Measurements from ENCODE around the gene TSPAN9. TPM values are rescaled to one million over a fixed set of nuclear protein-coding genes. Genes with fewer than 3 reads are reported as not detected.

Gene TSPAN9
- total RNA-seq, 1 donor from 2014 or later, result 5.0 TPM

DNA sequence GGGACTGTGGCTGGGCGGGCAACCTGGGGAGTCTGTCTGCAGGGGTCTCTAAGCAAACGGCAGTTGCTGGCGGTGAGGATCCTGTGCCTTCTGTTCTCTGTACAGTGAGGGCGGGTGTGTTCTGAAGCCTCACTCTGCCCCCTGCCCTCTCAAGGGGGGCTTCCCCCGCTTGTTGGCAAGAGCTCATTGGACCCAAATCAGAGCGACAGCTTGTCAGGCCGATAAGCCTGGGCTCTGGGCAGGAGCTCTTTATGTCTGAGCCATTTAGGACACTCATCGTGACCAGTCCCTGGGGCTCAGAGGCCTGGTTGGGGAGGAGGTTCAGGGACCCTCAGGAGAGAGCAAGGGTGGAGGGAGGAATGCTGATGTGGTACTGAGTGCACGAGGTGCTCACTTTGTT is 136.0 kb downstream of the TSPAN9 start:
- TF ChIP-seq, protein P1, sequence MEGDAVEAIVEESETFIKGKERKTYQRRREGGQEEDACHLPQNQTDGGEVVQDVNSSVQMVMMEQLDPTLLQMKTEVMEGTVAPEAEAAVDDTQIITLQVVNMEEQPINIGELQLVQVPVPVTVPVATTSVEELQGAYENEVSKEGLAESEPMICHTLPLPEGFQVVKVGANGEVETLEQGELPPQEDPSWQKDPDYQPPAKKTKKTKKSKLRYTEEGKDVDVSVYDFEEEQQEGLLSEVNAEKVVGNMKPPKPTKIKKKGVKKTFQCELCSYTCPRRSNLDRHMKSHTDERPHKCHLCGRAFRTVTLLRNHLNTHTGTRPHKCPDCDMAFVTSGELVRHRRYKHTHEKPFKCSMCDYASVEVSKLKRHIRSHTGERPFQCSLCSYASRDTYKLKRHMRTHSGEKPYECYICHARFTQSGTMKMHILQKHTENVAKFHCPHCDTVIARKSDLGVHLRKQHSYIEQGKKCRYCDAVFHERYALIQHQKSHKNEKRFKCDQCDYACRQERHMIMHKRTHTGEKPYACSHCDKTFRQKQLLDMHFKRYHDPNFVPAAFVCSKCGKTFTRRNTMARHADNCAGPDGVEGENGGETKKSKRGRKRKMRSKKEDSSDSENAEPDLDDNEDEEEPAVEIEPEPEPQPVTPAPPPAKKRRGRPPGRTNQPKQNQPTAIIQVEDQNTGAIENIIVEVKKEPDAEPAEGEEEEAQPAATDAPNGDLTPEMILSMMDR (IDR thresholded peaks at IDR 0.05; ENCODE audit: insufficient read depth, low read length, severe bottlenecking), result no peak
- FAIRE-seq (no peak), DNase-seq (ENCODE audit: low read depth) (no peak)
- Histone ChIP-seq H3K27me3 (ENCODE audit: control insufficient read depth, insufficient read depth, low read length) (no peaks in the 10 kb centered on the region), H3K4me3 (ENCODE audit: low read depth, low read length) (no peak overlapping the region), H3K36me3 (ENCODE audit: control insufficient read depth, insufficient read depth, low read length) (no peaks in the 10 kb centered on the region)

DNA sequence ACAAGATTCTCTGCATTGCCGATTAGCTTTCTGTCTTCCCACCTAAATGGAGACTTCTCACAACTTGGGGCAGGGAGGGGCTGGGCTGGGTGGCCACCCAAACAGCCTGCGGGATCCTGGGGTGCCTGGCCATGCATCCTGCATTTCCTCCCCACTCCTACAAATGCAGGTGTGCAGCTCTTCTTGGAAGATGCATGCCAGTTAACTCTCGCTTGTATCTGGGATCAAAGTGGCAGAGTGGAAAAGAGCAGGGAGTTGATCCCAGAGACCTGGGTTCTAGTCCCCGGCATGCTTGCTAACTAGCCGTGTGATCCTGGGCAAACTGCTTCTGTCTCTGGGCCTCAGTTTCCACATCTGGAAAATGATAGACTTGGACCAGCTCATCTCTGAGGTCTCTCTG is 136.6 kb downstream of the TSPAN9 start:
- TF ChIP-seq, protein P1 (IDR thresholded peaks at IDR 0.05; ENCODE audit: insufficient read depth, low read length, severe bottlenecking), result no peak
- DNase-seq (ENCODE audit: low read depth) (no peak), FAIRE-seq (no peak)
- no peaks in the 10 kb centered on the region for H3K27me3 ChIP-seq (ENCODE audit: control insufficient read depth, insufficient read depth, low read length)
- H3K36me3 ChIP-seq (ENCODE audit: control insufficient read depth, insufficient read depth, low read length), result no peaks in the 10 kb centered on the region
- H3K4me3 ChIP-seq (ENCODE audit: low read depth, low read length), result no peak overlapping the region

DNA sequence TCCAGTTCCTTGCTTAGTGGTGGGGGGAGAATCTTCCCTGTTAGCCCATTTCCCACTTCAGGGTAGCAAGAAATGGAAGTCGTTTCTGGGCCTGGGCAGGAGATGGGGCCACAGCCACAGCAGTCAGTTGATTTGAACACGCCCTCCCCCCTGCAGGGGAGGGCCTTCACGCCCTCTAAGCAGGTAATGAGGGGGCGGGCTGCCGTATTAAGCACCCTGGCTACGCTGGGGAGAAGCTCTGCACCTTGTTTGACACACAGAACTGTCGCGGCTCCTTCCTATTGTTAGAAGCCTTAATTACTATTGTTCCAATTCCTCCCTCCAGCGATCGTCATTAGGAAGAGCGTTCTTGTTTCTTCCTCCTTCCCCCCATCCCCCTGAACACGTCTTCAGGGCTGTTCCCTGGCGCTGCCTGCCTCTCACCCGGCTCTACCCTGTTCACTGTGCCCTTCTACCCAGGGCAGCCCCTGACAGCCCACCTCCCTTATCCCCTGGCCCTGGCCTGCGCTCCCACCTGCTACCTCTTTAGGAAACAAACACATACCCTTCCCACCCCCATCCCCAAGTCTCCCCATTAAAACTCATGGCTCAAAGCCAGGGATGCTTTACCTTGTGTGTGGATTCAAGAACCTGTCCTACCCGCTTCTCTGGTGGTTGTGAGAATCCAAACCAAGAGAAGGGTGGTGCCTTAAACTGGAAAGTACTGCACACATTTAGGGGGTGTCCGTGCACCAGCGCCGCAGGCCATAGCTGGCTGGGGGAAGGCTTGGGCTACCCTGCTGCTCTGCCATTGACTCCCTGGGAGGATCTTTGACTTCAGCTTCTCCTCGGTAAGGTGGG is 137.6 kb downstream of the TSPAN9 start:
- peak; percentile 39 for DNase-seq (ENCODE audit: low read depth)
- TF ChIP-seq, protein P1 (IDR thresholded peaks at IDR 0.05; ENCODE audit: insufficient read depth, low read length, severe bottlenecking), result no peak
- H3K36me3 ChIP-seq (ENCODE audit: control insufficient read depth, insufficient read depth, low read length), result no peaks in the 10 kb centered on the region
- no peak for FAIRE-seq
- no peak overlapping the region for H3K4me3 ChIP-seq (ENCODE audit: low read depth, low read length)
- H3K27me3 ChIP-seq (ENCODE audit: control insufficient read depth, insufficient read depth, low read length), result no peaks in the 10 kb centered on the region

DNA sequence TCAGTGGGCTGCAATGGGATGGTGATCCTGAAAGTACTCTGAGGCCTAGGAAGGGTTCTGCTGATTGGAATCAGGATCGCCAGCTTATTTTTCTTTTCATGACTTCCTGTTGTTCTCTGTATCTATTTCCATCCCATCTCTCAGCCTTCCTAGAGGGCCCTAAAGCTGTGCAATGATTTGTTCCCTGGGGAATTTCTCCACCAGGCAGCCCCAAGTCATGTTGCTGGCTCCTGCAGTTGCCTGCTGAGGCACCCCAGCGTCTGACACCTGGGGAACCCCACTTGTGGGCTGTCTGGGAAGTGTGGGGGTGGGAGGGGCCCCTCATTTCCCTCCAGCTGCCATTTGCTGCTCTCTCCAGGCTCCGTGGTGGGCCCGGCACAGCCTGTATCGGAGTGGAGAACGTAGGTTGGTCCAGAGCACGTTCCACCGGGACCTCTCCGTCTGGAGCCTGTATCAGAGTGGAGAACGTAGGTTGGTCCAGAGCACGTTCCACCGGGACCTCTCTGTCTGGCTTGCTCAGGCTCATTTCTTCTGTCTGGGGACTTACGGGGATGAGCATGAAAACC is 138.3 kb downstream of the TSPAN9 start:
- DNase-seq (ENCODE audit: low read depth), result no peak

DNA sequence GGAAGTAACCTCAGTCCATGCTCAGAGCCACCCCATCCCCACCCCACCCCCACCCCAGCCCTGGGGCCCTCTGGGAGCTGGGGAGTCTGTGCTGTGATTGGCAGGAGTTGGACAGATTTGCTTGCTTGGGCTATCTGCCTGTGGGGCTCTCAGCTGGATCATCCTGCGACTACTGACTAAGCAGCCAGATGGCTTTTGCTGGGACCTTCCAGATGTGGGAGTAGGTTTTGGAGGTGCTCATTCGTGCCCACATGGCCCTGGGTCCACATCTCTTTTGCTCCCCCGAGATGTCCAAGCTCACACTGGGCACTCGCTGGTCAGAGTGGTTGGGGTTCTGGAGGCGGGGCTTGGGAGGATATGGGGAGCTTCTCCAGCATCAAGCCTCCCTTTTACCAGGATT is 138.9 kb downstream of the TSPAN9 start:
- no peaks in the 10 kb centered on the region for H3K36me3 ChIP-seq (ENCODE audit: control insufficient read depth, insufficient read depth, low read length)
- TF ChIP-seq, protein P1 (IDR thresholded peaks at IDR 0.05; ENCODE audit: insufficient read depth, low read length, severe bottlenecking), result no peak

More for the DNA sequence above, 138.3 kb downstream of the TSPAN9 start:
- H3K36me3 ChIP-seq (ENCODE audit: control insufficient read depth, insufficient read depth, low read length), result no peaks in the 10 kb centered on the region
- H3K4me3 ChIP-seq (ENCODE audit: low read depth, low read length), result no peak overlapping the region
- peak; percentile 86 for FAIRE-seq
- TF ChIP-seq, protein P1 (IDR thresholded peaks at IDR 0.05; ENCODE audit: insufficient read depth, low read length, severe bottlenecking), result no peak
- no peaks in the 10 kb centered on the region for H3K27me3 ChIP-seq (ENCODE audit: control insufficient read depth, insufficient read depth, low read length)

More for the DNA sequence above, 138.9 kb downstream of the TSPAN9 start:
- no peak for FAIRE-seq
- no peaks in the 10 kb centered on the region for H3K27me3 ChIP-seq (ENCODE audit: control insufficient read depth, insufficient read depth, low read length)
- H3K4me3 ChIP-seq (ENCODE audit: low read depth, low read length), result no peak overlapping the region
- no peak for DNase-seq (ENCODE audit: low read depth)
